ENCODE measurements around the gene SLC1A3. TPM values are rescaled to one million over a fixed set of nuclear protein-coding genes. Genes with fewer than 3 reads are reported as not detected.
A peak's percentile ranks its signal among the peaks of the same experiment; 100 is the strongest.
"Not testable (repeated sequence)": the region's sequence is repeated elsewhere in the genome, so short reads cannot be mapped to it uniquely, and the experiment has no call there.

SLC1A3 gene
- total and polyA plus RNA-seq, 2 experiments from 2014 or later: 9.1 to 18.1 TPM

GRCh38 chr5:36584009-36584875 is 22.2 kb upstream of the SLC1A3 start:
- TF ChIP-seq CTCF (IDR thresholded peaks at IDR 0.05; ENCODE audit: low read depth, low read length): no peak
- Histone ChIP-seq H3K36me3 (no peaks in the 10 kb centered on the region), H3K4me1 (ENCODE audit: low read depth) (no peaks in the 10 kb centered on the region), H3K27me3 (no peaks in the 10 kb centered on the region), H3K27ac (no peak overlapping the region), H3K9me3 (ENCODE audit: low read depth) (no peaks in the 10 kb centered on the region), H3K4me3 (no peak overlapping the region)
- no peak for DNase-seq (ENCODE audit: low read depth in 1 of 2, low spot score in 1 of 2)

DNA sequence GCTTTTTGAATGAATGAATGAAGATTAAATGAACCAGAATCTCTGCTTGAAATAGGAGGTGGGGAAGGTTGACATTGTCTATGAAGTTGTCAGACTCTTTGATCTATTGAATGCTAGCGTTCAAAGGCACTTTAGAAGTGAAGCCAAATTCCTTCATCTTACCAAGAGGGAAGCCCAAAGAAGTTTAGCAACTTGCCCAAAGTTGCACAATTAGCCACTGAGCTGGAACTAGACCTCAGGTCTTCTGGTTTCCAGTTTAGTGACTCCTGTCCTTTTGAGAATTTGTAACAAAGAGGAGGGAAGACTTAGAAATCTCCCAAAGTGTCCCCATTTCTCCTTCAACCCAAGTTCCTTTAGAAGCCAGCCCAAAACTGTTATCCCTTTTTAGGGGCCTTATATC is 20.7 kb upstream of the SLC1A3 start:
- TF ChIP-seq CTCF (IDR thresholded peaks at IDR 0.05; ENCODE audit: low read depth, low read length): no peak
- no peak overlapping the region for H3K27ac ChIP-seq
- H3K36me3 ChIP-seq: no peaks in the 10 kb centered on the region
- H3K9me3 ChIP-seq (ENCODE audit: low read depth): no peaks in the 10 kb centered on the region
- no peaks in the 10 kb centered on the region for H3K27me3 ChIP-seq
- peak in 1 of 2 donors; percentile 15 for DNase-seq (ENCODE audit: low read depth in 1 of 2, low spot score in 1 of 2)
- no peak overlapping the region for H3K4me3 ChIP-seq
- H3K4me1 ChIP-seq (ENCODE audit: low read depth): no peaks in the 10 kb centered on the region

- Histone ChIP-seq H3K36me3 (no peaks in the 10 kb centered on the region), H3K27me3 (no peaks in the 10 kb centered on the region), H3K4me3 (no peak overlapping the region), H3K4me1 (ENCODE audit: low read depth) (peaks cover 4% of the 10 kb centered on the region), H3K9me3 (ENCODE audit: low read depth) (no peaks in the 10 kb centered on the region), H3K27ac (no peak overlapping the region)
- DNase-seq (ENCODE audit: low read depth in 1 of 2, low spot score in 1 of 2): no peak
- TF ChIP-seq CTCF (IDR thresholded peaks at IDR 0.05; ENCODE audit: low read depth, low read length): no peak
These were observed 19.1 kb upstream of the SLC1A3 start for GRCh38 chr5:36587354-36587753.

DNA sequence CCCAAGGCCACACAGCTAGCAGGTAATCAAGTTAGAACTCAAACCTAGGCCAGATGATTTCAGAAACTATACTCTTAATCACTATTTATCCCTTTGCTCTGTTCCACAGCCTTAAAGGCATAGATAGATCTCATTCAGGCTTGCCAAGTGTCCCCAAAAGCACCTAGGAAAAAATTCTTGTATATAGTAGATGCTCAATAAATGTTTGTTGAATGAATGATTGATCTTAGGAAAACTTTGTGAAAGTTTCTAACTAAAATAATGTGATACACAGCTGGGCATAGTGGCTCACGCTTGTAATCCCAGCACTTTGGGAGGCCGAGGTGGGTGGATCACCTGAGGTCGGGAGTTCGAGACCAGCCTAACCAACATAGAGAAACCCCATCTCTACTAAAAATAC is 16.7 kb upstream of the SLC1A3 start:
- not testable (repeated sequence) for DNase-seq (ENCODE audit: low read depth in 1 of 2, low spot score in 1 of 2); H3K9me3 ChIP-seq (ENCODE audit: low read depth); H3K4me1 ChIP-seq (ENCODE audit: low read depth); H3K4me3 ChIP-seq; H3K27me3 ChIP-seq; H3K27ac ChIP-seq; H3K36me3 ChIP-seq

DNA sequence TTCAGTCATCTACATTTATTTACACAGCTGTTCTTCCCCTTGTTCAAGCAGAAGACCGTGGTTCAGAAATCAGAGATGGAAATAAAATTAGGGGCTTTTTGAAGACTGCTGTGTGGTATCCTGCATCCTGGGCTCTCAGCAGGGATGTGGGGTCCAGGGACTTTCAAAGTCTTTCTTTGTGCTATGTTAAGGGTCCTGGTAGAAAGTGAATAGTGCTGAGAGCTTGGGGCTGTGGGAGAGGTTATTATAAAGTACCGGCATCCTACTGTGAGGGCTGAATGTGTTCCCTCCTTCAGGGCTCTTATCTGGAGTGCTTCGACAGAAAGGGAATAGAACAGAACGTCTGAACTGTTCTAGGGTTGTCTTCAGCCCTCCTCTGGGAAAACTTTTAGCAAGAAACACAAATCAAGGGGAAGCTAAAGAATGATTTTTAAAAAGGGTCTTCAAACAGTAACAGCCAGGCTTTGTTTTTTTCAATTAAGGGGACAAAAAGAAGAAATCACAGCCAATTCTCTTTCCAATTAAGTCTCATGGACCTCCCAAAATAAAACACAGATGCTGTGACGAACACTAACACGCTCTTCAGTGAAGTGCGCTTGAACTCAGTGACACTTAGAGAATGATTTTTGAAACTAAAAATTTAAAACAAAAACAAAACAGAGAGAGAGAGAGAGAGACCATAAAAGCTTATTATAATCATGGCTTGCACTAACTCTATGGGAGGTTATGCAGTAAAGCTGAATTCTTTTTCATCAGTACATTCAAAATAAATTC is 15.7 kb upstream of the SLC1A3 start:
- Histone ChIP-seq H3K36me3 (no peaks in the 10 kb centered on the region), H3K4me1 (ENCODE audit: low read depth) (peaks cover 4% of the 10 kb centered on the region), H3K9me3 (ENCODE audit: low read depth) (no peaks in the 10 kb centered on the region), H3K4me3 (no peak overlapping the region), H3K27ac (no peak overlapping the region), H3K27me3 (no peaks in the 10 kb centered on the region)
- TF ChIP-seq CTCF (IDR thresholded peaks at IDR 0.05; ENCODE audit: low read depth, low read length): no peak
- DNase-seq (ENCODE audit: low read depth in 1 of 2, low spot score in 1 of 2): peak in 1 of 2 donors; percentile 51

DNA sequence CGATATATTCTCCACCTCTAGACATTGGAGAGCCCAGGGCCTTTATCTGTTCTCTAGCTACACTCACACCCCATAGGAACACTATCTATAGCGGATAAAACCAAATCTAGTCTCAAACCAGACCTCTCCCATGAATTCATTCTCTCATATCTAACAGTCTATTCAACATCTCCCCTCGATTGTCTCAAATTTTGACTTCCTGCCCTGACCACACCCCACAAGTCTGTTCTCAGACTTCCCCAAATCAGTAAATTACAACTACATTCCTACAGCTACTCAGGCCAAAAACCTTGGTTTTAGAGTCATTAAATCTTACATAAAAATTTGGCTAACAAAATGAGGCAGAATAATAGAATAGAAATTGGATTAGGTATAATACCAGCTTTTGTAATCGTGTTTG is 12.5 kb upstream of the SLC1A3 start:
- H3K27ac ChIP-seq: no peak overlapping the region
- no peaks in the 10 kb centered on the region for H3K9me3 ChIP-seq (ENCODE audit: low read depth)
- peaks cover 4% of the 10 kb centered on the region for H3K4me1 ChIP-seq (ENCODE audit: low read depth)
- DNase-seq (ENCODE audit: low read depth in 1 of 2, low spot score in 1 of 2): no peak
- H3K36me3 ChIP-seq: no peaks in the 10 kb centered on the region
- H3K27me3 ChIP-seq: no peaks in the 10 kb centered on the region
- H3K4me3 ChIP-seq: no peak overlapping the region
- TF ChIP-seq CTCF (IDR thresholded peaks at IDR 0.05; ENCODE audit: low read depth, low read length): no peak
